Esophagus muscularis mucosa (tissue), 4 donors: ENCODE measurements around the gene PEX14. TPM values are rescaled to one million over a fixed set of nuclear protein-coding genes. Genes with fewer than 3 reads are reported as not detected.

Source experiments
- DNase-seq: peaks from one replicate; pipeline ENCODE4 v3.0.0-alpha.2; 2017; ENCODE audit errors: extremely low spot score
- H3K27ac ChIP-seq, 4 donors: fragments of 200-600 bp; sonication (generic); replicated peaks in 1 of 4; 1 replicate in 3 of 4; 2 replicates in 1 of 4; pipeline ENCODE4 v1.5.1; 2016 to 2019; ENCODE audit warnings: mild to moderate bottlenecking in 1 of 4
- H3K27me3 ChIP-seq, 4 donors: fragments of 200-600 bp; sonication (generic); one replicate each; pipeline versions ENCODE4 v1.5.1 to v1.6.0; 2016 to 2019
- H3K36me3 ChIP-seq, 4 donors: fragments of 200-600 bp; sonication (generic); one replicate each; pipeline ENCODE4 v1.5.1; 2016 to 2019
- H3K4me1 ChIP-seq, 4 donors: fragments of 200-600 bp; sonication (generic); one replicate each; pipeline ENCODE4 v1.5.1; 2016 to 2019
- H3K4me3 ChIP-seq, 4 donors: fragments of 200-600 bp; sonication (generic); 1 replicate in 2 of 4; 2 replicates in 2 of 4; pipeline ENCODE4 v1.5.1; 2016 to 2019; ENCODE audit warnings: mild to moderate bottlenecking in 4 of 4, moderate library complexity in 1 of 4
- H3K9me3 ChIP-seq, 4 donors: fragments of 200-600 bp; sonication (generic); 1 replicate in 3 of 4; 2 replicates in 1 of 4; pipeline ENCODE4 v1.5.1; 2016 to 2019
- EP300 ChIP-seq: sonication (generic); formaldehyde crosslinking; IDR thresholded peaks from one replicate; pipeline ENCODE4 v1.6.1; 2017; ENCODE audit warnings: antibody characterized with exemption
- POLR2A ChIP-seq: fragments of 450-650 bp; IDR thresholded peaks from one replicate; pipeline ENCODE4 v1.6.1; 2017; ENCODE audit warnings: antibody characterized with exemption, moderate library complexity, mild to moderate bottlenecking, low read depth
- POLR2AphosphoS5 ChIP-seq, 2 donors: sonication (generic); formaldehyde crosslinking; IDR thresholded peaks; one replicate each; pipeline ENCODE4 v1.6.1; 2017; ENCODE audit warnings: antibody characterized with exemption in 2 of 2
- WGBS: methylation state at CpG from one replicate; pipeline ENCODE4 v1.1.5; 2018; 5-methylcytosine and 5-hydroxymethylcytosine counted together
- intact Hi-C: fragments of 100-400 bp; cut with DNase I; formaldehyde crosslinking; loops from one replicate; pipeline ENCODE4 v1.15.1; 2023
- total RNA-seq, 4 donors: library from RNA; depleted of rRNA; stranded (reverse); fragments of >200 nt; gene quantifications; one replicate each; pipeline versions ENCODE4 v1.1.0 to v1.2.1, GENCODE V29; 2016
- TF ChIP-seq, protein P1 (sequence below), 3 experiments: fragments of 200-600 bp in 2 of 3; fragments of 450-650 bp in 1 of 3; sonication (generic) in 2 of 3; IDR thresholded peaks; one replicate each; pipeline ENCODE4 v1.5.1; 2017 to 2019; ENCODE audit warnings: antibody characterized with exemption in 3 of 3, mild to moderate bottlenecking in 2 of 3, moderate library complexity in 1 of 3

The PEX14 gene
- total RNA-seq, 4 donors from 2014 or later = 16.2 to 24.2 (median 20.1) TPM

DNA sequence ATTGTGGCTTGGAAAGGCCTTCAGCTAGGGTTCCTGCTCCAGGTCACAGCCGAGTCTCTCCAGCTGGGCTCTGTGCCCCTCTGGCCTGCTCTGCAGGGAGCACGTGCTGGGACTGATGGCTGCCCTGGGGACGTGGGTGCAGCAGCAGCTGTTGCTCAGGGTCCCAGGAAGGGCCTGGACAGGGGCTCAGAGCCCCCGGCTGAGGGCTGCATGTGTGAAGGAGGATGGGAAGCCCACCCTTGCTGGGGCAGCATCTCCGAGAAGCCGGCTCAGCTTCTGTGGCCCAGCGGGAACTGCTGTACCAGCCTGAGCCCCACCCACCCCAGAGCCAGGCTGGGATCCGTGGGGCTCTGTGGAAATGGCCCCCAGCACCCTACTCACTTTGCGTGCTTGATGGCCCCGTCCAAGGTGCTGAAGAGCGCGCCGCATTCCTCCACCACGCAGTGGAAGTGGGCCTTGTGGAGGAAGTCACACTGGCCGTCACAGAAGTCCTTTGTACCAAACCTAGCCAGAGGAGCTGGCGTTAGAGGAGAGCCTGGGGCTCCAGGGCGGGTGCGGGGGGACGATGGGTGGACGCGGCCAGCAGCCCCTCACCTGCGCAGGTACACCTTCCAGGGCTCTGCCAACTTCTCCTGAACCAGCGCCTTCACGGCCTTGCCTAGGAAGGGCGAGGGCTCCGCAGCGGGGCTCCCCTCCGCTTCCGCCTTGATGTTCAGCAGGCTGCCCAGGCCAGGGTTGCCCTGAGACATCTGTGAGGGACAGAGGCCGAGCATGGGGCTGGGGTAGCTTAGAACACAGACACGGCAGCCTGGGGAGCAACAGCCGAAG is 174.2 kb downstream of the PEX14 start:
- intact Hi-C loops = no loop called here
- TF ChIP-seq POLR2AphosphoS5 (IDR thresholded peaks at IDR 0.05) = peak in 1 of 2 donors; percentile 6
- TF ChIP-seq, protein P1, sequence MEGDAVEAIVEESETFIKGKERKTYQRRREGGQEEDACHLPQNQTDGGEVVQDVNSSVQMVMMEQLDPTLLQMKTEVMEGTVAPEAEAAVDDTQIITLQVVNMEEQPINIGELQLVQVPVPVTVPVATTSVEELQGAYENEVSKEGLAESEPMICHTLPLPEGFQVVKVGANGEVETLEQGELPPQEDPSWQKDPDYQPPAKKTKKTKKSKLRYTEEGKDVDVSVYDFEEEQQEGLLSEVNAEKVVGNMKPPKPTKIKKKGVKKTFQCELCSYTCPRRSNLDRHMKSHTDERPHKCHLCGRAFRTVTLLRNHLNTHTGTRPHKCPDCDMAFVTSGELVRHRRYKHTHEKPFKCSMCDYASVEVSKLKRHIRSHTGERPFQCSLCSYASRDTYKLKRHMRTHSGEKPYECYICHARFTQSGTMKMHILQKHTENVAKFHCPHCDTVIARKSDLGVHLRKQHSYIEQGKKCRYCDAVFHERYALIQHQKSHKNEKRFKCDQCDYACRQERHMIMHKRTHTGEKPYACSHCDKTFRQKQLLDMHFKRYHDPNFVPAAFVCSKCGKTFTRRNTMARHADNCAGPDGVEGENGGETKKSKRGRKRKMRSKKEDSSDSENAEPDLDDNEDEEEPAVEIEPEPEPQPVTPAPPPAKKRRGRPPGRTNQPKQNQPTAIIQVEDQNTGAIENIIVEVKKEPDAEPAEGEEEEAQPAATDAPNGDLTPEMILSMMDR (IDR thresholded peaks at IDR 0.05) = no peak
- TF ChIP-seq EP300 = no peak
- TF ChIP-seq POLR2A = no peak
- H3K36me3 ChIP-seq = peaks cover 23 to 68% (median 67%) of the 10 kb centered on the region in 4 donors
- H3K27me3 ChIP-seq = no peaks in the 10 kb centered on the region
- WGBS = 66% methylated on average over 16 of the region's 32 CpGs
- peak overlapping the region; percentile 39 to 87 (median 68) for H3K27ac ChIP-seq
- H3K4me3 ChIP-seq = no peak overlapping the region
- no peaks in the 10 kb centered on the region for H3K9me3 ChIP-seq
- no peak for DNase-seq
- peaks cover 0 to 54% (median 52%) of the 10 kb centered on the region in 4 donors for H3K4me1 ChIP-seq

DNA sequence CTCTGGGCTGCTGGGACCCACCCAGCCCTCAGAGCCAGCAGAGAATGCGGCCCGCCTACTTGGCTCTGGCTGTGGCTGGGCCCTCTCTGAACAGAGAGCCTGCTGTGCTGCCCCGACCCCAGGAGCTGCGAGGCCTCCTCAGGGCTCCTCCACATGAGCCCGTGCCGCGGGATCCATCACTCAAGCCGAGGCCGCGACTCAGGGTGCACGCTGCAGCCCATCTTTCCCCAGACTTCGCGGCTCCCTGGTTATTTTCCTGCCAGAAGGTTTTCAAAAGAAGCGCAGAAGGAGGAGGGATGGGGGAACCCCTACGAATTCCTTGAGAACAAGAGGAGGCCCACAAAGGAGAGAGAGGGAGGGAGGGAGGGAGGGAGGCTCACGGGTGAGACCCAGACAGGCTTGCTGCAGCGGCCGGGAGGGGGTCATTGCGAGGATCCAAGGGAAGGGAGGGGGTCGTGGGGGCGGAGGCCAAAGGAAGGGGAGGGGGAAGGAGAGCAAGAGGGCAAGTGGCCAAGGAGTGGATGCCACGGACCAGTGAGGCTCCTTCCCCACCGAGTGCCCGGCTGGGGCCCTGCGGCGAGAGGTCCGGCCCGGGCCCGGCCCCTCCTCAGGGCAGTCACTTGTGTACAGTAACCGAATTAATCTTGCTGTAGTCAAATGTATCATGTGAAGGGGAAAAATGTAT is 174.9 kb downstream of the PEX14 start:
- H3K9me3 ChIP-seq = no peaks in the 10 kb centered on the region
- DNase-seq = no peak
- H3K4me3 ChIP-seq = no peak overlapping the region
- WGBS = 45% methylated on average over 28 of the region's 30 CpGs
- no peaks in the 10 kb centered on the region for H3K27me3 ChIP-seq
- intact Hi-C loops = no loop called here
- TF ChIP-seq POLR2AphosphoS5 (IDR thresholded peaks at IDR 0.05) (no peak), EP300 (no peak), POLR2A (no peak)
- TF ChIP-seq, protein P1 (IDR thresholded peaks at IDR 0.05) = no peak
- H3K27ac ChIP-seq = peak overlapping the region; percentile 39 to 87 (median 68)
- H3K36me3 ChIP-seq = peaks cover 18 to 68% (median 64%) of the 10 kb centered on the region in 4 donors
- H3K4me1 ChIP-seq = peaks cover 0 to 62% (median 60%) of the 10 kb centered on the region in 4 donors

DNA sequence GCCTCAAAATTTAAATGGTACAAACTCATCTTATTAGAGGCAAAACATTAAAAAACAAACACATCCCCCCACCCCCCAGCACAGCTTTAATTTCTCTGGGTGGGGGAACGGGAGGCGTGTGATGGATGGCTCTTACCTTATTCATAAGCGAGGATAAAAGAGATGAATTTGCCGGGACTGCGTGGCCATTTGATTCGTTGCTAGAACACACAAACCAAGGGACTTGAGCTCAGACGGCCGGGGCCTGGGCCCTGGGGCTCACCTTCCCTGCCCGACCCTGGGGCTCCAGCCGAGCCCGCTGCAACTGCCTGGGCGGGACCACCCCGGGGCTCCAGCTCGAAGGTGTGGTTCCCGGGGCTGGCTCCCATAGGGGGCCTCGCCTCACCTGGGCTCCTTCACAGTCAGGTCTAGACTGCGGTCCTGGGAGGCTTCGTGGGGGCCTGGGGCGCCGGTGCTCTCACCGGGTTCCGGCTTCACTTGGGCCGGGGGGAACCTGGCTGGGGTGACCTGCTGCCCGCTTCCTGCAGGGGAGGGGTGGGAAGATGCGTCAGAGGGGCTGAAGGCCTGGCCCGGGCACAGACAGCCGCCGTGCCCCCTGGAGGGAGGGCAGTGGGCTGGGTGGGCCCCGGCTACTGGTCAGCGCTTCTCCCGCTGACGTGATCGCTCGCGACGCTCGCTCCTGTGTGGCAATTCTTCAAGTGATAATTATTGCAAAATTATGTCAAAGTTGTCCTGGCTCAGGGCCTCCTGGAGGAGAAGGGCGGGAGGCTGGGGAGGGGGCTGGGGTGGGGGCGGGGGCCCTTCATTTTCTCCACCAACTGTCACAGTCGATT is 176.0 kb downstream of the PEX14 start:
- DNase-seq = no peak
- no peaks in the 10 kb centered on the region for H3K27me3 ChIP-seq
- no peak overlapping the region for H3K4me3 ChIP-seq
- peaks cover 10 to 68% (median 52%) of the 10 kb centered on the region in 4 donors for H3K36me3 ChIP-seq
- peak overlapping the region in 3 of 4 donors; percentile 39 to 87 (median 85) for H3K27ac ChIP-seq
- intact Hi-C loops = no loop called here
- TF ChIP-seq POLR2A (no peak), EP300 (no peak), POLR2AphosphoS5 (IDR thresholded peaks at IDR 0.05) (no peak)
- TF ChIP-seq, protein P1 (IDR thresholded peaks at IDR 0.05) = no peak
- 74% methylated on average over 28 of the region's 40 CpGs for WGBS
- no peaks in the 10 kb centered on the region for H3K9me3 ChIP-seq
- peaks cover 0 to 73% (median 71%) of the 10 kb centered on the region in 4 donors for H3K4me1 ChIP-seq

DNA sequence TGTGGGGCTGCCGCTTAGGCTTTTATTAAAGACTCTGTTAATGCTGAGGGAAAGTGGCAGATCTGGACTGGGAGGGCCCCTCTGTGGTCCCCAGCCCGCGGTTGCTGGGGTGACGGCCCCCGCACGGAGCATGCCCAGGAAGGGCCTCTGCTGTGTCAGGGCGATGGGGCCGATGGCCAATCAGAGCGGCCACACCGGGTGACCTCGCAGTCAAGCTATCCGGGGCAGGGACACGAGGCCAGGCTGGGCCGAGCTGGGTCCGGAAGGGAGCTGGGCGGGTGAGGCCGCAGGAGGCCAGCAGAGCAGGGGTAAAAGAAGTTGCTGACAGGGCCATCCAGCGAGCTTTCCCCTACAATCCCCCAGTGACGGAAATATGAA is 176.6 kb downstream of the PEX14 start:
- TF ChIP-seq EP300 = no peak
- TF ChIP-seq POLR2A = no peak
- WGBS = 66% methylated on average over 14 of the region's 19 CpGs
- DNase-seq = no peak
- Histone ChIP-seq H3K4me3 (no peak overlapping the region), H3K9me3 (no peaks in the 10 kb centered on the region), H3K4me1 (peaks cover 0 to 79% (median 77%) of the 10 kb centered on the region in 4 donors), H3K27me3 (no peaks in the 10 kb centered on the region), H3K36me3 (peaks cover 6 to 71% (median 46%) of the 10 kb centered on the region in 4 donors), H3K27ac (peak overlapping the region in 3 of 4 donors; percentile 39 to 87 (median 85))
- intact Hi-C loops = no loop called here
